Activated CD8-positive, alpha-beta memory T cell treated with anti-CD3 and anti-CD28 coated beads for 36 hours (primary cell): ENCODE results near the gene EDN2. TPM values are rescaled to one million over a fixed set of nuclear protein-coding genes. Genes with fewer than 3 reads are reported as not detected.

Experiments used
- CTCF ChIA-PET: fragments of 350-600 bp; sonication (Branson Sonifier 250); formaldehyde crosslinking; loops from one replicate; lab custom pipeline; 2021; ENCODE audit warnings: antibody characterized with exemption; lab: Charles Lee
- POLR2A ChIA-PET: fragments of 350-600 bp; sonication (Branson Sonifier 250); formaldehyde crosslinking; loops from one replicate; lab custom pipeline; 2021; ENCODE audit warnings: antibody characterized with exemption; lab: Charles Lee
- total RNA-seq, 2 experiments: library from RNA; stranded (reverse); gene quantifications; one replicate each; pipeline ENCODE4 v1.2.3, GENCODE V29; 2021

The EDN2 gene
- total RNA-seq, 2 experiments from 2014 or later, result not detected

GRCh38 chr1:41488040-41488951 lies 3.8 kb upstream of the EDN2 start:
- ChIA-PET CTCF (no interaction called here), POLR2A (no interaction called here)

- ChIA-PET POLR2A (no interaction called here), CTCF (no interaction called here)
These were observed 2.9 kb upstream of the EDN2 start for GRCh38 chr1:41487126-41488039.

DNA sequence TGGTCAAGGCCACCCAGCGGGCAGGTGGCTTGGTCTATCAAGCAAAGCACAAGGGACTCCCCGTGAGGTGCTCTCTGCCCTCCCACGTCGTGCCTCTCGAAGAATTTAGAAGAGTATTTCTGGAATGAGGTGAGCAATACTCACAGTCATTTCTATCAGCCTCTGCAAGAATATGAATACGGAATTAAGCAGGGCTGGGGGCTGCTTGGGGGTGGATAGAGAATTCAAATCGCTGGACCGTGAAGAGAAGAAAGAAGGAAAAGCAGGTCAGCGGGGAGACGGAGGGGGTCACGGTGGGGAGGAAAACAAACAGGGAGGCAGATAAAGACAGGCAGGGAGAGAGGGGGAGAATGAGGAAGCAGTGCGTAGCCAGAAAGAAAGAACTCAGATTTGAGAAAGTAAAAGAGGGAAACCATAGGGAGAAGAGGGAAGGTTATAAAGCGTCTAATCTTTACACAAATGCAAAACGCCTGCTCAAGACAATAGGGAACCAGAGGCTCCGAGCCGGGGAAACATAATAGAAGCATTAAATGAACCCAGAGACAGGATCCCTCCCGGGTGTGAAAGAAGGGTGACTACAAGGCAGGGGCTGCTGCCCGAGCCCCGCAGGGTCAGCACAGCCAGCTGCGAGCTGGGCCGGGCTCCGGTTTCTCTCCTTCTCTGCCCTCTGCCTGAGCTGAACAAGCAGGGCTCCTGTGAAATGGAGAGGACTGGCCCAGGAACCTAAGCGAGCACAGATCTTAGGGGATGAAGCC lies 2.1 kb upstream of the EDN2 start:
- ChIA-PET POLR2A (no interaction called here), CTCF (no interaction called here)

DNA sequence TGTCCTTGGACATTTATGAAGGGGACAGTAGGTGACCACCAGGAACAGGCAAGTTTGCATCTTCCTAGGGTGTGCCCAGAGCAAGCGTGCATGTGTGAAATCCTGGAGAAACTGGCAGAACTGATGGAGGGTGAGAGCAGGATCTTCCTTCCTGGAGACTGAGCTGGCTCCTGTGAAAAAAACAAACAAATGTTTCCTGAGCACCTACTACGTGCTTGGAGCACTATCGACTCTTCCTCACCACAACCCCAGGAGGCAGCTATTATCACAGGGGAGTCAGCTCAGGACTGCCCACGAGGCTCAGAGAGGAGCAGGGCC lies 1.5 kb upstream of the EDN2 start:
- ChIA-PET CTCF (no interaction called here), POLR2A (no interaction called here)

- CTCF ChIA-PET, result no interaction called here
These were observed 1.1 kb upstream of the EDN2 start for GRCh38 chr1:41485605-41486004.

GRCh38 chr1:41483960-41484401 lies 502 bp downstream of the EDN2 start:
- CTCF ChIA-PET, result no interaction called here
- POLR2A ChIA-PET, result no interaction called here

More at GRCh38 chr1:41485605-41486004, 1.1 kb upstream of the EDN2 start:
- POLR2A ChIA-PET, result no interaction called here

- CTCF ChIA-PET, result no interaction called here
- POLR2A ChIA-PET, result no interaction called here
These were observed 1.3 kb downstream of the EDN2 start for GRCh38 chr1:41483001-41483850.

DNA sequence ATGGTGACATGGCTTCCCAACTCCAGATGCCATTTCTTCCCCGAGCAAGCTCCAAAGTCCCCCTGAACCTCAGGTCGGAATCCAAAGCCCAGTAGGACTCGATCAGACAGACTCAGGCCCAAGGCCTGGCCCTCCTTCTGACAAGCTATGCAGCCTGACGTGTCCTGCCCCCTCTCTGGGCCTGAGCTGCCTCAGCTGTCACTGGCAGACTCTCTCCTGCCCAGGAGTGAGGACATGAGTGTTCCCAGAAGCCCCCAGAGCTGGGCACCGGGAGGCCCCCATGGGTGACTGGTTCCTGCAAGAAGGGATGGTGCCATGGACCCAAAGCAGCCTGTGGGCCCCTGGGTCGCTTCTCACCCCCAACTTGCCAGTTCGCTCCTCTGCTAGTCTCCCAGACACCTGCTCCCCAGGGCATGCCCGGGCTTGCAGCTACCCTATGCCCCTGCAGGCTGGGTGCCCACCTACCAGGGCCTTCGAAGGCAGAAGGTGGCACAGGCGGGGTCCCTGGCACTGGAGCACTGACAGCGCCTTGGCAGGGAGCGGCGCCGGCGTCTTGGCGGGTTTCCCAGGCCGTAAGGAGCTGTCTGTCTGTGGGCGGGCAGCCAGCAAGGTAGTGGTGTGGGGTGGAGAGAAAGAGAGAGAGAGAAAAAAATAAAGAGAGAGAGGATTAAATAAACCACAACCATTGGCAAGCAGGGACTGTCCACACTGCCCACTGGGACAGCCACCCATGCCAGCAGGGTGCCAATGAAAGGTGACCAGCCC lies 2.3 kb downstream of the EDN2 start:
- CTCF ChIA-PET, result no interaction called here
- POLR2A ChIA-PET, result no interaction called here

DNA sequence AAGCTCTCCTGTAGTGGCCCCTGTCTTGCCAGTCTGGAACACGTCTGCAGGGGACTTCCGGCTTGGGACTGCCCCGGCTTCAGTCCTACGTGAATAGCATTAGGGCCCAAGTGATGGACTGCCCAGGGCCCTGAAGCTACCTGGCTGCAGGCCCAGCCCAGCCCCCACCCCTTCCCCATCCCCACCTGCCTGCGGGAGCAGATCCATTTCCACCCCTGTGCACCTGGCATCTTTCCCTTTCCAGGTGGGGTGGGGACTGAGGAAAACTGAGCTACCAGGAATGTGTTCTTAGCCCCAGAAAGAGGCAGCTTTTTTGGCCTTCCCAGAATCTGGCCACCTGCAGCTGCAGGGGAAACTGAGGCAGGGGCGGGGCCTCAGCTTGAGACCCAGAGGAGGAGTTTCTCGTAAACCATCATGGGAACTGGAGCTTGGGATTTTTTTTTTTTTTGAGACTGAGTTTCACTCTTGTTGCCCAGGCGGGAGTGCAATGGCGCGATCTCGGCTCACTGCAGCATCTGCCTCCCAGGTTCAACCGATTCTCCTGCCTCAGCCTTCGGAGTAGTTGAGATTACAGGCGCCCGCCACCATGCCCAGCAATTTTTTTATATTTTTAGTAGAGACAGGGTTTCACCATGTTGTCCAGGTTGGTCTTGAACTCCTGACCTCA lies 3.2 kb downstream of the EDN2 start:
- ChIA-PET POLR2A (no interaction called here), CTCF (no interaction called here)

GRCh38 chr1:41480204-41481108 lies 4.0 kb downstream of the EDN2 start:
- POLR2A ChIA-PET, result no interaction called here
- CTCF ChIA-PET, result no interaction called here

DNA sequence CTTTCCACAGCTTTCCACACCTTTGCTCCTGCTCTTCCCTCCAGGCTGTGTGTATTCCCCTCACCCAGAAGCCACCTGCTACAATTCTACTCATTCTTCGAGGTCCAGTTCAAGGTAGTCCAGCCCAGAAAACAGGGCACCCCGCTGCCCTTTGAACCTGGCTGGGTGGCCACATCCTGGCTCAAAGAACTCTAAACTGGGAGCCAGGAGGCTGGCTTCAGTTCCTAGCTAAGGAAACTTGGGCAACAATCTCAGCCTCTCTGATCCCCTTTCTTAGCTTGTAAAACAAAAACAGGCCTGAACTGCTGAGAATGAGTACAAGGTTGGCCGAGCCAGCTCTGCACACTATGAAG lies 4.7 kb downstream of the EDN2 start:
- POLR2A ChIA-PET, result no interaction called here
- CTCF ChIA-PET, result no interaction called here

DNA sequence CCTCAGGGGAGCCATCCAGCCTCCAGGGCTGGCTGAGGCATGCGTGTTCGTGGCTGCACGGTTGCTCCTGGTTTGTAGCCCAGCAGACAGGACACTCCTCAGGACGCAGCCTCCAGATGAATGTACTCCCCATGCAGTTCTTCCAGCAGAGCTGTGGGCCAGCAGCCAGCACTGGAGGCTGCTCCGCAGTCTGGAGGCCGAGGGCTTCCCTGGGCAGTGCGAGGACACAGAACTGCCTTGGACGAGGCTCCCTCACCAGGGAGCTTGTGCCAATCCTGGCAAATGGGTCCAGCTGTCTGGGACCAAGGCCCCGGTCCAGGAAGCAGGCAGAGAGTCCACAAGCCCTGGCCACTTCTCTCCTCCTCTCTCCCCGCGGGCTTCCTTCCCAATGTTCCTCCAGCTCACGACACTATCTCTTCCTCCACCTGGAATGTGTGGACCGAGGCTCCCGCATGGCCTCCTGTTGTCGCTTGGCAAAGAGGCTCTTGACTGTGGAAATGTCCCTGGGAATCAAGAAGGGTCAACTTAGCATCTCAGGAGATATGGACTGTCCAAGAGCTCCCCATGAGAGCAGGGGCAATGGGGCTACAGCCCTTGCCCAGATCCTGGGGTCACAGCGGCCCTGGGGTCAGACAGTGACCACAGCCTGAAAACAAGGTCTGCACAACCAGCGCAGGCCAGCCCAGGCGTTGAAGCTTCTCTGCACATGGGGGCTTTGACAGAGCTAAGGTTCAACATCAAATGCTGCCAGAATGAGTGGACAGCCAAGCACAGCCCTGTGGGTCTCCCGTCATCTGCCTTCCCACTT lies 5.3 kb downstream of the EDN2 start:
- CTCF ChIA-PET, result no interaction called here
- POLR2A ChIA-PET, result no interaction called here

GRCh38 chr1:41478118-41478748 lies 6.2 kb downstream of the EDN2 start:
- CTCF ChIA-PET, result interaction anchor here (1.6 kb wide), 1 partner anchor 14 kb away, joined by 4 read pairs; no protein-coding TSS in a partner anchor
- POLR2A ChIA-PET, result no interaction called here

- CTCF ChIA-PET, result interaction anchor here (1.6 kb wide), 1 partner anchor 15 kb away, joined by 4 read pairs; no protein-coding TSS in a partner anchor
- POLR2A ChIA-PET, result no interaction called here
These were observed 7.6 kb downstream of the EDN2 start for GRCh38 chr1:41476807-41477361.
